T-helper 9 cell (primary cell): ENCODE results near the gene GRIN3B.

Experiments used
- DNase-seq: peaks from one replicate; pipeline ENCODE4 v3.0.0-alpha.2; 2020

GRIN3B gene

GRCh38 chr19:1009041-1009980 lies 9.1 kb downstream of the GRIN3B start:
- DNase-seq: no peak

DNA sequence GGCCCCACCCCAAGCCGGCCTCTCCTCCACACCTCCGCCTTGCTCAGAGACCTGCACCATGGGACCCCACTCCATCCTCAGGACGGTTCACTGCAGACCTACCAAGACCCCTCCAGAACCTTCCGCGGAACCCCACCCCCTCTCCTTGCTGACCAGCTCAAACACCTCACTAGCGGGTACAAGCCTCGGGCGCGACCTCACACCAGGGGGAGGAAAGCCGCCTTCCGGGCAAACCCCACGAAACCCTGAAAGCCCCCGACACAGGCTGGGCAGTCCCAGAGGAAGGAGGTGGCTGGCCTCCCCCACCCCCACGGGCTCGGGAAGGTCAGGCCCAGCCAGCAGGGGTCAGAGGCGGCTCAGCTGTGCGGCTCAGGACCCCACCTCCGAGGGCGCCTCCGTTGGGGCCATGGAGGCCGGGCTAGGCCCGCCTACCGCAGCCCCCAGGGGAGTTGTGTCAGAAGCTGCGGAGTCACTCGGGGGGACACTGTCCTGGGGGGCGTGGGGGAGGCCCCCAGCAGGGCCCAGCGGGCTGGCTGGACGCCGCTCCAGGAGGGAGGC lies 9.8 kb downstream of the GRIN3B start:
- DNase-seq: no peak

GRCh38 chr19:1010586-1011510 lies 10.6 kb downstream of the GRIN3B start:
- DNase-seq: no peak

DNA sequence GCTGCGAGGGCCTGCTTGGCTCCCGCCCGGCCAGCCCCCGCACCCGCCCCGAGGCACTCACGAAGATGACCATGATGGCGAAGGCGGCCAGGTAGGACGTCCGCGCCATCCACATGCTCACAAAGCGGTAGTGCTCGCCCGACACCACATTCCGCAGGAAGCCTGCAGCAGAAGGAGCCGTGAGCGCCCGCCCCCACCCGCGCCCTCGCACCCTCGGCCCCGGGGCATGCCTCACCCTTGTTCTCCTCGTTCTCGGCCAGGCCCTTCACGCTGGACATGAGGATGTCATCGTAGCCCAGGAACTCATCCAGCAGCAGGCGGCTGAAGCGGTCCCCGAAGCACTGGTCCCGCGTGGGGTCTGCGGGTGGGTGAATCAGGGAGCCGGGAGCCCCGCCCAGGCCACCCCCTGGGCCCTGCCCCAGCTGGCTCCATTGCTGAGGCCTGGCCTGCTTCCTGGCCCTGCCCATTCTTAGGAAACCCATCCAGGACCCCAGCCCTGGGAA lies 11.7 kb downstream of the GRIN3B start:
- no peak for DNase-seq

GRCh38 chr19:1012334-1012733 lies 12.1 kb downstream of the GRIN3B start:
- DNase-seq: no peak

DNA sequence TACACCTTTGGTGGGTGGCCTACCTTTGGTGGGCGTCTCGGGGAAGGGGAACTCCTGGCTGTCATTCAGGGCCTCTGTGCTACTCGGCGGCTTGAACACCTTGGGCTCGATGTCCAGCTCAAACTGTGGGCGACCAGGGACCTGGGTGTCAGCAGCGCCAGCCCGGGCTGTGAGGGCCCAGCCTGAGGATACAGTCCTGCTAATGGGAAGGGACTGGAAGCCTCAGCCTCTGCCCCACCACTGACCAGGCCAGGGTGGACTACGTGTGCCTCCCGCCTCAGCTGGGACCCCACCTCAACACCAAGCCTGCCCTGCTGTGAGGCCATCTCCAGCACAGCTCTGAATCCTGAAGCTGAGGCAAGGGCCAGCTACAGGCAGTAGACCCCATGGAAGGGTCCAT lies 13.0 kb downstream of the GRIN3B start:
- no peak for DNase-seq

- DNase-seq: no peak
Observed at GRCh38 chr19:1014161-1015060, 14.2 kb downstream of the GRIN3B start.

DNA sequence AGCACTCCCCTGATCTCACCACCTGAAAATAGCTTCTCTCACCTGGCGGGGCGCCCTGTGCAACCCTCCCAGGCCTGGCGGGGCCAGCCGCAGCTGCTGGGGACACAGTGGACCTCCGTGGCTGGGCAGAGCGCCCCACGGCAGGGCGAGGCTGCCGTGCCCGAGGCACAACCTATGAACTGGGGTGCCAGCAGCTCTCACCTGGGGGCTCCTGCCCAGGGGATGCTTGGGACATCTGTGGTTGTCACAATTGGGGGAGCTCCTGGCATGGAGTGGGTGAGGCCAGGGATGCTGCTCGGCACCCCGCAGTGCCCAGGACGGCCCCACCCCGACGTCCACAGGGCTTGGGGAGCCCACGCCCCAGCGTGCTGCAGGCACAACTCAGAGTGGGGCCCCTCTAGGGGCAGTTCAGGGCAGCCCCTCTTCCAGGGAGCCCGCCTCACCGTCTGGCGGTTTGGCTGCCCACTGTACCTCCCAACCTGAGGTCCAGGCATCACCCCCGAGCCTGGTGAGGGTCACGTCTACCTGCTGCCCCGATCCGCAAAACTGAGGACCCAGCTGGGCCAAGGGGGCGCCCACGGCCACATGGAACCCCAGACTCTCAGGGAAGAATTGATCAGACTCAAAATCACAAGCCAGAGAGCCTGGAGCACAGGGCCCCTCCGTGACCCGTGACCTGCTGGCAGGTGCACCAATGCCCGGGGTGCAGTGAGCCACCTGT lies 15.0 kb downstream of the GRIN3B start:
- DNase-seq: no peak

DNA sequence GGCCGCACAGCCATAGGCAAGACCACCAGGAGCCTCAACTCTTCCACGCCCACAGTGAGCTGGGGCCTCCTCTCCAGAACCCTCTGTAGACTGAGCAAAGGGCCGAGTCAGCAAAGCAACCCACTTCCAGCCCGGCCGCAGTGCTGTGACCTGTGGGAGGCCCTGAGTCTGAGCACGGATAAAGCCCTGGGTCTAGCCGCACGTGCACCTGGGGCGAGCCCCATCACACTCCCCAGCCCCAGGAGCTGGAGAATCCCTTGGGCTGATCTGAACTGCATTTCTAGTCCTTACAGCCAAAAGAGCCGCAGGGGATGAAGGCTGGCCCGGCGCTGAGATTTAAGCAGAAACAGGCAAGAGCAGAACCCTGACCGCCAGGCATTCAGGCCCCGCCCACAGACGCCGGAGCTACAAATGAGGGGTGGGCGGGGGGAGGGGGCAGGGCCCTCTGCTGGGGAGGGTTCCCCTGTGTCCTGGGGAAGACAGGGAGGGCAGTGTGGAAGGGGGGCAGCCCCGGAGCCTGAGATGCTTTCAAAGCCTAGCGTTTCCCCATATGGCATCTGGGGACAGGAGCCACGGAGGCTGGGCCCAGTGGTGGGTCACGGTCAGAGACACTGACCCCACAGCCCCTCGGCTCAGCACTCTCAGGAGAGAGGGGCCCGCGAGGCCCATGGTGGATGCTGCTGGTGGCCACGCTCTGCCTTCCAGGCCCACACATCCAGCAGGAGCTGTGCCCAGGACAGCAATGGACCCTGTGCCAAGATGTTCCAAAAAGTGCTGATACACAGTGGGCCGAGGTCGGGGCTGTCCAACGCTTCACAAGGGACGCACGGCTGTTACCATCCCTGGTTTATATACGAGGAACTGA lies 15.8 kb downstream of the GRIN3B start:
- DNase-seq: no peak

GRCh38 chr19:1016647-1017114 lies 16.5 kb downstream of the GRIN3B start:
- DNase-seq: no peak

GRCh38 chr19:1017115-1017905 lies 17.1 kb downstream of the GRIN3B start:
- no peak for DNase-seq

- DNase-seq: no peak
Observed at GRCh38 chr19:1017906-1018305, 17.7 kb downstream of the GRIN3B start.

DNA sequence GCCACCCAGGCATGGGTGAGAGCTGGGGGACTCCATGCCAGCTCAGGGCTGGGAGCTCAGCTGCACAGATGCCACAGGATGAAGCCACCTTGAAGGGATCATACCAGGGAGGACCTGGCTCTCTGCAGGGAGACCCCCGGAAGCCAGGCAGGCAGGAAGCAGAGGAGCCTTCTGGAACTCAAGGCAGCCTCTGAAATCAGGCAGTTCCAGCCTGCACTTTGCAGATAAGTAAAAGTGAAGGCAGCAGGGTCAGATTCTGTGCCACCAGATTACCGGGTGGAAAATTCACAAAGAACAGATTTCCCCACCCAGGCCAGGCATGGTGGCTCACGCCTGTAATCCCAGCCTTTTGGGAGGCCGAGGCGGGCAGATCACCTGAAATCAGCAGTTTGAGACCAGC lies 18.2 kb downstream of the GRIN3B start:
- no peak for DNase-seq

- no peak for DNase-seq
Observed at GRCh38 chr19:1018932-1019615, 18.9 kb downstream of the GRIN3B start.

DNA sequence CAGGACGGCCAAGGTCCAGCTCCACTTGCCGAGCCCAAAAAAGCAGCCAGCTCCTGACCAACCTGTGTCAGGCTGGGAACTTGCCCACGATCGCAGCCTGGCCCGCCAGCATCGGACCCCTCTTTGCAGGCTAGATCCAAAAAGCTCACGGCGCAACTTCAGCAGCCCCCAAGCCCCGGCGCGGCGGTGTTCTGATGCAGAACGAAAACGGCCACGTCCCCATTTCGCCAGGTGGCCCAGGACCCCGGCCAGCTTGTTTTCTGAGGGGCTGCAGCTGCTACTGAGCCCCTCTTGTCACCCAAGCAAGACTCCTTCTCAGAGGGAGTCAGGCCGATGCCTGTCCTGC lies 19.4 kb downstream of the GRIN3B start:
- DNase-seq: no peak

- peak; percentile 34 for DNase-seq
Observed at GRCh38 chr19:1019980-1020867, 20.0 kb downstream of the GRIN3B start.

DNA sequence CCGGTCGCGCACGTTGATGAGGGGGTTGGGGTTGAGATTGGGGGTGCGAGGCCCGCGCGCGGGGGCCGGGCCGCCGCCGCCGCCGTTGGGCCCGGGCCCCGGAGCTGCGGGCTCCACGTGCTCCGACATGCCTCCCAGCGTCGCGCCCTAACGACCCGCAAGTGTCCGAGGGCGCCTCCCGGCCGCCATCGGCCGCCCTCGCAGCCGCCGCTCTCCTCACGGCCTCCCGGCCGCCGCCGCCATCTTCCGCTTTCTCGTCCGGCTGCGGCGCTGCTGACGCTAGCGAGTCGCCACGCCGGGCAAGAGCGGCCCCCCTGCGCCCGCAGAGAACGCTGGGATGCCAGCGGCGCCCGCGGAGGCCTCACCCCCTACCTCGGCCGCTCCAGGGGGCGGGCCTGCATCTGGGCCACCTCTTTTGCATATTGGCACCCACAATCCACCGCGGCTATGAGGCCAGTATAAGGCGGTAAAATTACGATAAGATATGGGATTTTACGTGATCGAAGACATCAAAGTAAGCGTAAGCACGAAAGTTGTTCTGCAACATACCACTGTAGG lies 20.7 kb downstream of the GRIN3B start, which contains the start of gene TMEM259:
TSS of gene TMEM259 (minus strand) at position 256 of the 558 bp plus-strand sequence. CDS start at position 129, 127 bp downstream.
- DNase-seq: peak; percentile 97
